Esophagus squamous epithelium (tissue), 5 donors: ENCODE results near the gene NFS1. TPM values are rescaled to one million over a fixed set of nuclear protein-coding genes. Genes with fewer than 3 reads are reported as not detected.
"Not testable (repeated sequence)": the region's sequence is repeated elsewhere in the genome, so short reads cannot be mapped to it uniquely, and the experiment has no call there.

ENCODE experiments used
- DNase-seq: peaks from one replicate; lab custom pipeline; 2025; lab: John Stamatoyannopoulos, UW
- H3K27ac ChIP-seq, 4 donors: fragments of 200-600 bp; sonication (generic); one replicate each; pipeline ENCODE4 v1.5.1; 2016 to 2019; ENCODE audit warnings: mild to moderate bottlenecking in 1 of 4
- H3K27me3 ChIP-seq, 4 donors: fragments of 200-600 bp; sonication (generic); 1 replicate in 3 of 4; 2 replicates in 1 of 4; pipeline versions ENCODE4 v1.5.1 to v1.6.0; 2017 to 2021; ENCODE audit warnings: antibody characterized with exemption in 1 of 4
- H3K36me3 ChIP-seq, 3 donors: fragments of 200-600 bp; sonication (generic); one replicate each; pipeline ENCODE4 v1.5.1; 2016 to 2019
- H3K4me1 ChIP-seq, 3 donors: fragments of 200-600 bp; sonication (generic); one replicate each; pipeline ENCODE4 v1.5.1; 2017 to 2019
- H3K4me3 ChIP-seq, 4 donors: fragments of 200-600 bp; sonication (generic); 1 replicate in 3 of 4; 2 replicates in 1 of 4; pipeline ENCODE4 v1.5.1; 2016 to 2019; ENCODE audit warnings: mild to moderate bottlenecking in 2 of 4, moderate library complexity in 1 of 4
- H3K9me3 ChIP-seq, 3 donors: fragments of 200-600 bp; sonication (generic); one replicate each; pipeline ENCODE4 v1.5.1; 2016 to 2019
- CTCF ChIP-seq, 6 experiments: fragments of 450-650 bp in 4 of 6; fragments of 200-600 bp in 2 of 6; sonication (generic) in 2 of 6; IDR thresholded peaks; one replicate each; pipeline ENCODE4 v1.5.1; 2016 to 2019; ENCODE audit warnings: antibody characterized with exemption in 6 of 6, mild to moderate bottlenecking in 4 of 6, moderate library complexity in 4 of 6
- POLR2A ChIP-seq, 4 donors: fragments of 450-650 bp; IDR thresholded peaks; one replicate each; pipeline ENCODE4 v1.6.1; 2017; ENCODE audit warnings: antibody characterized with exemption in 4 of 4, mild to moderate bottlenecking in 4 of 4, moderate library complexity in 3 of 4
- WGBS, 2 donors: methylation state at CpG; one replicate each; pipeline ENCODE4 v1.1.5; 2018; 5-methylcytosine and 5-hydroxymethylcytosine counted together
- intact Hi-C: fragments of 100-400 bp; cut with DNase I; formaldehyde crosslinking; loops from one replicate; pipeline ENCODE4 v1.15.0; 2022
- total RNA-seq, 4 donors: library from RNA; depleted of rRNA; stranded (reverse); fragments of >200 nt; gene quantifications; one replicate each; pipeline ENCODE4 v1.1.0, GENCODE V29; 2016
- donor health status: DM: yes; HTN: yes; CAD: no.

Gene NFS1
- total RNA-seq, 4 donors from 2014 or later, result 16.4 to 39.9 (median 24.2) TPM

GRCh38 chr20:35729283-35729807 is 30.2 kb upstream of the NFS1 start:
- Histone ChIP-seq H3K36me3 (peaks cover 23 to 100% (median 56%) of the 10 kb centered on the region in 3 donors), H3K27ac (no peak overlapping the region), H3K27me3 (no peaks in the 10 kb centered on the region), H3K4me3 (no peak overlapping the region), H3K4me1 (peaks cover 0 to 66% (median 20%) of the 10 kb centered on the region in 3 donors), H3K9me3 (no peaks in the 10 kb centered on the region)
- no peak for DNase-seq
- TF ChIP-seq CTCF (IDR thresholded peaks at IDR 0.05), result no peak
- TF ChIP-seq POLR2A (IDR thresholded peaks at IDR 0.05), result no peak
- 69 to 74% methylated on average over 7 of the region's 7 CpGs for WGBS, 2 donors
- intact Hi-C loops, result no loop called here

- peaks cover 32 to 100% (median 69%) of the 10 kb centered on the region in 3 donors for H3K36me3 ChIP-seq
- peaks cover 0 to 53% (median 5%) of the 10 kb centered on the region in 3 donors for H3K4me1 ChIP-seq
Observed at GRCh38 chr20:35726842-35727711, 27.9 kb upstream of the NFS1 start.

GRCh38 chr20:35724321-35725230 is 25.4 kb upstream of the NFS1 start:
- H3K36me3 ChIP-seq, result peaks cover 49 to 100% (median 83%) of the 10 kb centered on the region in 3 donors
- H3K27ac ChIP-seq, result no peak overlapping the region
- peaks cover 0 to 35% (median 0%) of the 10 kb centered on the region in 3 donors for H3K4me1 ChIP-seq
- H3K27me3 ChIP-seq, result no peaks in the 10 kb centered on the region
- no peak overlapping the region for H3K4me3 ChIP-seq
- intact Hi-C loops, result no loop called here
- no peaks in the 10 kb centered on the region for H3K9me3 ChIP-seq
- WGBS, 2 donors, result 76% methylated on average over 13 of the region's 13 CpGs
- TF ChIP-seq CTCF (IDR thresholded peaks at IDR 0.05), result no peak
- TF ChIP-seq POLR2A (IDR thresholded peaks at IDR 0.05), result no peak
- no peak for DNase-seq

More at GRCh38 chr20:35726842-35727711, 27.9 kb upstream of the NFS1 start:
- Histone ChIP-seq H3K9me3 (no peaks in the 10 kb centered on the region), H3K27me3 (no peaks in the 10 kb centered on the region), H3K27ac (no peak overlapping the region), H3K4me3 (no peak overlapping the region)
- 91 to 93% methylated on average over 17 to 20 of the region's 20 CpGs for WGBS, 2 donors
- intact Hi-C loops, result no loop called here
- TF ChIP-seq POLR2A (IDR thresholded peaks at IDR 0.05), result no peak
- no peak for TF ChIP-seq CTCF (IDR thresholded peaks at IDR 0.05)
- DNase-seq, result no peak

- H3K27me3 ChIP-seq, H3K4me3 ChIP-seq, H3K9me3 ChIP-seq, DNase-seq, H3K27ac ChIP-seq, intact Hi-C loops: not testable (repeated sequence)
- 90 to 92% methylated on average over 12 of the region's 12 CpGs for whole genome bisulfite sequencing, 2 donors
- Histone ChIP-seq H3K4me1 (peaks cover 0 to 35% (median 0%) of the 10 kb centered on the region in 3 donors), H3K36me3 (peaks cover 55 to 100% (median 83%) of the 10 kb centered on the region in 3 donors)
Observed at GRCh38 chr20:35723652-35724320, 24.6 kb upstream of the NFS1 start.

GRCh38 chr20:35723275-35723639 is 24.1 kb upstream of the NFS1 start:
- Histone ChIP-seq H3K36me3 (peaks cover 61 to 100% (median 86%) of the 10 kb centered on the region in 3 donors), H3K4me1 (peaks cover 0 to 30% (median 0%) of the 10 kb centered on the region in 3 donors)
- intact Hi-C loops, H3K27me3 ChIP-seq, H3K4me3 ChIP-seq, DNase-seq, H3K27ac ChIP-seq, H3K9me3 ChIP-seq: not testable (repeated sequence)
- WGBS, 2 donors, result 85 to 95% methylated on average over 2 to 4 of the region's 4 CpGs
